ENCODE results near the gene TARS2. TPM values are rescaled to one million over a fixed set of nuclear protein-coding genes. Genes with fewer than 3 reads are reported as not detected.

TARS2 gene
- total RNA-seq, 1 donor from 2014 or later = 50.7 TPM

DNA sequence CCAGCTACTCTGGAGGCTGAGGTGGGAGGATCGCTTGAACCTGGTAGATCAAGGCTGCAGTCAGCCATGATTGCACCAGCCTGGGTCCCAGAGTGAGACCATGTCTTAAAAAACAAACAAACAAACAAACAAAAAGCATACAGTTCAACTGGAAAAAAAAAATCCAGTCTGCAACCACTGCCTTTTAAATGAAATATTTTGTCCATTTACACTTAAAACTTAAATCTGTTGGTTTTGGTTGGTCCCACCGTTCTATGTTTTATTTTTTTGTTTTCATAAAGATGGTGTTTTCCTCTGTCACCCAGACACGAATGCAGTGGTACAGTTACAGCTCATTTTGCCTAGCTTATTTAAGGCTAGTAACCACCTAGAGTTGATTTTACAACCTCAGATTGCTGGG, 38.1 kb downstream of the TARS2 start:
- no peak for TF ChIP-seq CTCF (IDR thresholded peaks at IDR 0.05)
- Mint-ChIP-seq H3K4me1 (no peaks in the 10 kb centered on the region), H3K4me3 (no peak overlapping the region), H3K27me3 (no peaks in the 10 kb centered on the region), H3K9me3 (no peaks in the 10 kb centered on the region), H3K27ac (no peak overlapping the region), H3K36me3 (ENCODE audit: low read depth) (no peaks in the 10 kb centered on the region)
- intact Hi-C loops (cut with micrococcal nuclease) = no loop called here
- no peak for ATAC-seq (ENCODE audit: low read depth)
- DNase-seq = no peak
- ChIA-PET CTCF (no interaction called here), POLR2A (no interaction called here)

DNA sequence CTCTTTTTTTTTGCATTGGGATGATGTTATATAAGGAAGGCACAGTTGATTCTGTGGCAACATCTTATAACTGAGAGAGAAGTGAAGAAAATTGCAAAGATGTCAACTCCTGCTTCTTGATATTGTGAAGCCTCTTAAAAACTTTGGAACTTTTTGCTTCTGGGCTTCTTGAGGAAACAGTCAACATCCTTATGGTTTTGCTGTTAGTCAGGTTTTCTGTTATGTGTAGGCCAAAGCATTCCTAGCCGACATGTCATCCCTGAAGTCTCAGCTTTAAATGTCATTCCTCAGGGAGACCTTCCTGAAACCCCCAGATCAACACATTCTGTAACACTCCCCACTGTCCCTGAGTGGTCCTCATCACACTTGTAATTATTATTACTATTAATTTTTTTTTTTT, 41.0 kb downstream of the TARS2 start:
- CTCF ChIA-PET = no interaction called here
- H3K27me3 Mint-ChIP-seq = no peaks in the 10 kb centered on the region
- no peak for TF ChIP-seq CTCF (IDR thresholded peaks at IDR 0.05)
- no peak overlapping the region for H3K27ac Mint-ChIP-seq
- H3K9me3 Mint-ChIP-seq = no peaks in the 10 kb centered on the region
- intact Hi-C loops (cut with micrococcal nuclease) = no loop called here
- POLR2A ChIA-PET = no interaction called here
- H3K4me1 Mint-ChIP-seq = no peaks in the 10 kb centered on the region
- no peak overlapping the region for H3K4me3 Mint-ChIP-seq
- DNase-seq (no peak), ATAC-seq (ENCODE audit: low read depth) (no peak)
- H3K36me3 Mint-ChIP-seq (ENCODE audit: low read depth) = no peaks in the 10 kb centered on the region

- no peaks in the 10 kb centered on the region for H3K4me1 Mint-ChIP-seq
- DNase-seq = no peak
- H3K4me3 Mint-ChIP-seq = no peak overlapping the region
- no peak for ATAC-seq (ENCODE audit: low read depth)
- no peaks in the 10 kb centered on the region for H3K36me3 Mint-ChIP-seq (ENCODE audit: low read depth)
- no peak overlapping the region for H3K27ac Mint-ChIP-seq
- H3K27me3 Mint-ChIP-seq = no peaks in the 10 kb centered on the region
- intact Hi-C loops (cut with micrococcal nuclease) = no loop called here
- H3K9me3 Mint-ChIP-seq = no peaks in the 10 kb centered on the region
- TF ChIP-seq CTCF (IDR thresholded peaks at IDR 0.05) = no peak
- ChIA-PET CTCF (no interaction called here), POLR2A (interaction anchor here (0.7 kb wide), 1 partner anchor 71 kb away, joined by 3 read pairs; no protein-coding TSS in a partner anchor)
These were observed 41.8 kb downstream of the TARS2 start for GRCh38 chr1:150529017-150529416.

- no peak for TF ChIP-seq CTCF (IDR thresholded peaks at IDR 0.05)
- DNase-seq (no peak), ATAC-seq (ENCODE audit: low read depth) (no peak)
- ChIA-PET CTCF (interaction anchor here (0.8 to 2.1 kb wide), 3 partner anchors 62 to 92 kb away, joined by 3 to 12 read pairs (median 3); no protein-coding TSS in a partner anchor), POLR2A (no interaction called here)
- Mint-ChIP-seq H3K27ac (no peak overlapping the region), H3K9me3 (no peaks in the 10 kb centered on the region), H3K4me3 (no peak overlapping the region), H3K4me1 (no peaks in the 10 kb centered on the region), H3K36me3 (ENCODE audit: low read depth) (no peaks in the 10 kb centered on the region), H3K27me3 (no peaks in the 10 kb centered on the region)
- intact Hi-C loops (cut with micrococcal nuclease) = no loop called here
These were observed 43.4 kb downstream of the TARS2 start for GRCh38 chr1:150530491-150531159.

- ATAC-seq (ENCODE audit: low read depth) (no peak), DNase-seq (no peak)
- Mint-ChIP-seq H3K4me1 (no peaks in the 10 kb centered on the region), H3K36me3 (ENCODE audit: low read depth) (no peaks in the 10 kb centered on the region), H3K27ac (no peak overlapping the region), H3K9me3 (no peaks in the 10 kb centered on the region), H3K4me3 (no peak overlapping the region), H3K27me3 (no peaks in the 10 kb centered on the region)
- CTCF ChIA-PET = interaction anchor here (1.5 to 2.1 kb wide), 3 partner anchors 16 to 70 kb away, joined by 4 to 12 read pairs (median 8); no protein-coding TSS in a partner anchor
- no peak for TF ChIP-seq CTCF (IDR thresholded peaks at IDR 0.05)
- intact Hi-C loops (cut with micrococcal nuclease) = loop anchor here (1.0 kb wide), 2 partner anchors 18 to 69 kb away; partner anchors contain the start of gene FALEC
- POLR2A ChIA-PET = interaction anchor here (0.6 to 0.7 kb wide), 2 partner anchors 224 to 297 kb away, joined by 4 read pairs; partner anchors contain the start of gene ANP32E
These were observed 45.6 kb downstream of the TARS2 start for GRCh38 chr1:150532860-150533259.

Data from activated B cell treated with CpG ODN at 0.5 μM for 24 hours (primary cell).